ENCODE results near the gene INSYN2B.

GRCh38 chr5:169832845-169833244 is 147.4 kb downstream of the INSYN2B start:
- TF ChIP-seq CTCF (IDR thresholded peaks at IDR 0.05 in 8 of 11, conservative IDR thresholded peaks at IDR 0.05 in 3 of 11) (no peak), POLR2A (IDR thresholded peaks at IDR 0.05) (no peak), POLR2AphosphoS5 (IDR thresholded peaks at IDR 0.05) (no peak)

All from spleen (tissue), 7 donors.